ENCODE data around the gene NPW.
"Not testable (repeated sequence)": the region's sequence is repeated elsewhere in the genome, so short reads cannot be mapped to it uniquely, and the experiment has no call there.

NPW gene

DNA sequence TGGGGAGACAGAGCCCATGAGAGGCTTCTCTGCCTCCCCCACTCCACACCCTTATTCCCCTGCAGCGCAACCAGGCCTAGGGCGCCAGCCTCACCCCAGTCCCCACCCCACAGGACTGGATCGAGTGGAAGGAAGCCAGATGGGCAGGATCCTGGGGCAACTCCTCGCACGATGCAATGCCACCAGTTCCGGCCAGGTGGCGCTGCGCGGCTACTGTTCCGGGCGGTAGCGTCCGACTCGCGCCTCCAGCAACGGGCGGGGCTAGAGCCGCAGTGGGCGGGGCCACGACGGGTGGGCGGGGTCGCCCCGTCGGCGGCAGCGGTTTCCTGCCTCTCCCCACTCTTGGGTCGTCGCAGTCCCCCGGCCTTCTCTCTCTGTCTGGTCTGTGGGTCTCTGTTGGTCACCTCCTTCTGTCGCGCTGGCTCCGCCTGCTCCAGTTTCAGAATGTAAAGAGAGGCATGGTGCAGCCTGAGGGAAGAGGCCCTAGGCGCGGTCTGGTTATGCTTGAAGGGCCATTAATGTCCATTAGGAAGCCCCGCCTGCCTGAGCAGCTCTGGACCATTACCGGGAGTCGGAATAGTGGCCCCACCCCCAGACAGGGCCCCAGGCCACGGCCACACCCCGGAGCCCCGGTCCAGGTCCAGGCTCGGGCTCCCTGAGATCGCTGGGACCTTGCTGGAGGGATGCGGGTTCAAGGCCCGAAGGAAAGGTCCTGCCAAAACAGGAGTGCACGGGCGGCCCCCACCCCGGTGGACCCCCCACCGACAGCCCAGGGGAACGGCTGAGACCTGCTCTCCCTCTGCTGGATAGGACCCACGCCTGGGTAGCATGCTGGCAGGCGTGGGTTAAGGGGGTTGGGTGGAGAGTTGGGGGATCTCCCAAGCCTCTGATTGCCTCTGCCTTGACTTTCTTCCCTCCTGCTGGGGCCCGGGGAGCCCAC lies 3.8 kb downstream of the NPW start:
- DNase-seq = peak; percentile 96

DNA sequence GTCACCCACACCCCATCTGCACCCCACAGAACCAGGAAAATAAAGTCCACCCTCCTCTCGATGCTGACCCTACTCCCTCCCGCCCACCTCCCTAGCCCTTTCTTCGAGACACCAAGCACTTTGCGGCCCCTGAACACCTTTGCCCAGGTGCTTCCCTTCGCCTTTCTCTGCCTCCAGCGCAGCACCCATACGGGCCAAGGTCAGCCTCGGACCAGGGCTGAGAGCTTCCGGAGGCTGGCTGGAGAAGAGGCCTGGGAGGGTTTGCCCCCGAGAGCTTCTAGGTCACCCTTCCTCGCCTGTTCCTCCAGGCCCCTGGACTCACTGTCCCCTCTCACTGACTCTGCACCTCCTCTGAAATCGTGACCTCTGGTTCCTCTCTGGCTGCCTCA lies 4.4 kb downstream of the NPW start:
- DNase-seq = no peak

DNA sequence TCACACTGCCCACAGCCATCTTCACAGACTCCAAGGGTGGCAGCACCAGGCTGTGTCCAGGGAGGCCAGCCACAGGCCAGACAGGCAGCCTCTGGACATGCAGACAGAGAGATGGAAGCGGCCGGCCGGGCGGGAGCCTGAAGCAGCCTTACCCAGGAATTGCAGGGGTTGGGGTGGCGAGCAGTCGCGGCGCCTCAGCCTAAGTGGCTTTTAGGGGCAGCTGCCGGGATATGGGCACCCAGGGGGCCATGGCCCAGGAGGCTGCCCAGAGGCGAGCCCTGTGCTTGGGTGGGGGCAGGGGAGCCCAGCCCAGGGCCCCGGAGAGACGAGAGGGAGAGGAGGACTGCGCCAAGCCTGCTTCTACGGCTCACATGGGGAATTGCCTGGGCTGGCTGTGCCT lies 5.7 kb downstream of the NPW start:
- DNase-seq = no peak

DNA sequence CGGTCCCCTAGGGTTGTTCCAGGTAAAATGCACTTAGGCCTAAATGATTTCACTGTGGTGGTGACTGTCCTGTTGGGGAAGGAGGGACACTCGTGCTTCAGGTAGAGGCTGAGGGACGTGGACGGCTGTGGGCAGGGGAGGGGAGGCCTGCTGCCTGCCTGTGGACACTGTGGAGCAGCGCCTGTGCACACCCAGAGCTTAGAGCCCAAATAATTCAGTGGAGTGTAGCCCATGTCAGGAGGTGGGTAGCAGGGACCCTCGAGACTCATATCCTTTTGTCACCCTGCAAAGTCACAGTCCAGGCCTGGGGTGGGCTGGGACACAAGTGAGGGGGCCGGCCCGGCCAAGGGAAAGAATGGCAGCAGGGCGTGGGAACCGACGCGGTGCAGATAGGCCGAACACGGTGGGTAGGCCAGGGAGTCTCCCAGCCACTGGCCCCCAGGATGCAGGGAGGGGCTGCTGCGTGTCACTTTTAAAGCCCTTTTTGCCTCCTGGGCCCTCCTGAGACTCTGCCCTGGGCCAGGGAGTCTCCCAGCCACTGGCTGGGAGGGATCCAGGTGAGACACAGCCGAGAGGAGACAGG lies 6.4 kb downstream of the NPW start:
- DNase-seq = peak; percentile 25

DNA sequence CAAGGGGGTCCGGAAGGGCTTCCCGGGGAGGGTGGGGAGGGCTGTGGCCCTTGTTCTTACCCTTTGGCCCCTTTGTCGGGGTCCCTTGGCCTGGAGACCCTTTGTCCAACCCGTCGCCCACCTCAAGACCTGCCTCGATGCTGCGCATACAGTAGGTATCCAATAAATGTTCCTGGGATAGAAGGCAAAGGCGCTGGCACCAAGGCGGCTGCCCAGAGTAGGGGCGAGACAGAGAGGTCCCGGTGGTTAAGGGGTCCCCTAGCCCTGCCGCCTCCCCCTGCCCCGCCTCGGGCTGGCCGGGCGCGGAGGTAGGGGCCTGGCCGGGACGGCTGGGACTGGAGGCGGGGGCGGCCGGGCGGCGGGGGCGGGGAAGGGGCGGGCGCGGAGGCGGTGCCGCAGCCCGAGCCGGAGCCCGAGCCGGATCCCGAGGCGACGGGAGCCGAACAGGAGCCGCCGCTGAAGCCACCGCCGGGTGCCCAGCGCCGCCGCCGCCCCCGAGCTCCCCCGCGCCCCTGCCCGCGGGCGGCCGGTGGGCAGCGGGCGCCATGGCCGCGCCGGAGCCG lies 7.0 kb downstream of the NPW start, which contains the start of gene NHERF2:
NHERF2 (plus strand) TSS at position 442 of the 563 bp plus-strand sequence; CDS start at position 546, 104 bp downstream.
- peak; percentile 59 for DNase-seq

DNA sequence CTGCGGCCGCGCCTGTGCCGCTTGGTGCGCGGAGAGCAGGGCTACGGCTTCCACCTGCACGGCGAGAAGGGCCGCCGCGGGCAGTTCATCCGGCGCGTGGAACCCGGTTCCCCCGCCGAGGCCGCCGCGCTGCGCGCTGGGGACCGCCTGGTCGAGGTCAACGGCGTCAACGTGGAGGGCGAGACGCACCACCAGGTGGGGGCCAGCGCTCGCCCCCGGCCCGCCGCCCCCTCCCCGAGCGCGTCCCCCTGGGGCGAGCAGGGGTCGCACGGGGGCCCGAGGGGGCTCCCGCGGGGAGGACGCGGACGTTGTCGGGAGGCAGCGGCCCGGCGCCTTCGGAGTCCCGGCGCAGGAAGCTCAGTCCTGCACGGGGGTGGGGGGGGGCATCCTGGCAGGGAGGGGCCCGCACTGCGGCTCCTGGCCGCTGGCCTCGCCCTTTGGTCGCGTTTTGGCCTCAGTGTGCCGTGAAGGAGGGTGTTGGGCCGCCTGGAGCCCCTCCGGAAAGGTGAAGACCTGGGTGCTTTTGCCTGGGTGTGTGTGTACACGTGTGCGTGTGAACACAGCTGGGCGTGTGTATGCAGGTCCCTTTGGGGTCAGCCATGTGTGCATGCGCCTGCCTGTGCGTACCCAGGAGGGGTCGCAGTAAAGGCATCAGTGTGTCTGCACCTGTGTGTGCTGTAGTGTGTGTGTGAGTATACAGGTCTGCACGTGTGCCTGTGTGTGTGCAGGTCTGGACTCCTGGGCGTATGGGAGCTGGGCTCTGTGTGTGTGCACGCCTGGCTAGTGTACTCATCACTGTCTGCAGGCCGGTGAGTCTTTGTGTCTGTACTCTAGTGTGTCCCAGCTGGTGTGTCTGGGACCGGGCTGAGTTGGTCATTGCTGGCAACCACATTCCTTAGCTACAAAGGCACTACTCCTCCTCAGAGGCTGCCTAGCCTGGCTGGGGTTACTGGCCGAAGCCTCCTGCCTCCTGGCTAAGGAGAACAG lies 7.7 kb downstream of the NPW start:
- no peak for DNase-seq

DNA sequence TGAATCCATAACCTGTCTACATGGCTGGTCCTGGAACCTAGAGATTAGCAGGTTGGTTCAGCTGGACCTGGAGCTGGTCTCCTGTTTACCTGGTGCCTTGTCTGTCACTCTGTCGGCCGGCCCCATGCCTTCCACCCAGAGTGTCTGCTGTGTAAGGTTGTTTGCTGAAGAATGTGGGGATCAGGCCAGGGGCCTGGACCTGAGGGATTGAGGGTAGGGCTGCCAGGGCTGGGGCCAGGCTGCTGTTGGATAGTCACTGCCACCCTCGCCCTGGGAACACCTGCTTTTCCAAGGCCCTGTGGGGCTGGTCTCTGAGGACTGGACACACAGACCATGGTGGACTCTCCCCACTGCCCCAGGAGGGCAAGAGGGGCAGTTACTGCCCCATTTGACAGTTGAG lies 8.6 kb downstream of the NPW start:
- DNase-seq = no peak

DNA sequence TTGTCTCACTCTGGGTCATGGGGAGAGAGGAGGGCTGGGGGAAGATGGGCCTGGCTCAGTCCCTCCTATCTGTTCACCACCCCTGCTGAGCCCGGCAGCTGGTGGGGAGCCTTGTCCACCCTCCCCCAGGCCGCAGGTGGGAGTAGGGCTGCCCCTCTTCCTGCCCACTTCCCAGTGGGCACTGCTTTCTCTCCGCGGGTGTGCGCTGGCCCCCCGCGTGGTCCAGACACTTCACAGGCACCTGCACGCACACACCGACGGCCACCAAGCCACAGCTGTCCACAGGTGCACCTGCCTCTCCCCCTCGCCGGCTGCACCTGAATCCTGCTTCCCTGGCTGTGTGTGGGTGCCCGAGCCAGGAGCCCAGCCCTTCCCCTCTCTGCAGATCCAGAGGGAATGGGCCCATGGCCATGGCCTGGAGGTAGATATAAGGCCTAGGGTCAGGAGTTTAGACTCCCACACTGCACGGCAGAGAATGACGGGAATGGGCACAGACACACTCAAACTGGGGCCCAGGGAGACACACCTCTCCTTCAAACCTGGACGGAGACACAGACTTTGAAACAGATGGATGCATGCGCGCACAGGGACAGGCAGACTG lies 9.1 kb downstream of the NPW start:
- DNase-seq = no peak

DNA sequence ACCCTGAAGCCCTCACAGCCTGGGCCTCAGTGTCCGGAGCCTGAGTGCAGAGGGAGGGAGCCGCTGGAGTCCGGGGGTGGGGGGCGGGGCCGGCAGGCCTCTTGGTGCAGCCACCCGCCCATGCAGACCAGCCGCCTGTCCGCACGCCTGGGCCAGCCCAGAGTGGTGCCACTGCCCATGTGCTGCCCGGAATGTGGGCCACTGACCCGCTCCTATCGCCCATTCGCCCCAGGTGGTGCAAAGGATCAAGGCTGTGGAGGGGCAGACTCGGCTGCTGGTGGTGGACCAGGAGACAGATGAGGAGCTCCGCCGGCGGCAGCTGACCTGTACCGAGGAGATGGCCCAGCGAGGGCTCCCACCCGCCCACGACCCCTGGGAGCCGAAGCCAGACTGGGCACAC lies 9.8 kb downstream of the NPW start:
- DNase-seq = no peak

DNA sequence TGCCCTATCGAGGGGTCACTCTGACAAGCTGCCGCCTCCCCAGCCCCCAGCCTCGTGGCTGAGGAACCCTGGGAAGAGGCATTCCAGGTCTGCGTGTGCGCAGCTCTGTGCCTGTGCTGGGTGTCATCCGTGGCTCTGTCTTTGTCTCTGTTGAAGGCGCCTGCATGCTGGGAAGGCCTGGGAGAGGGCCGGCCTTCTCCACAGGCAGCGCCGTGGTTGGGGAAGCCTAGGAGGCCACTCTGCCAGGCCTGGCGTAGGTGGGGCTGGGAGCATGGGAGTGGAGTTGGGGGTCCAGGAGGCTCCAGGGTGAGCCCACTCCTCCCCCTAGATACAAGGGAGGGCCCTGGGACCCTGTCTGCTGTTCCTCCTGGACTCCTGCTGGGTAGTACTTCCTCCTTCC lies 10.5 kb downstream of the NPW start:
- DNase-seq = no peak

DNA sequence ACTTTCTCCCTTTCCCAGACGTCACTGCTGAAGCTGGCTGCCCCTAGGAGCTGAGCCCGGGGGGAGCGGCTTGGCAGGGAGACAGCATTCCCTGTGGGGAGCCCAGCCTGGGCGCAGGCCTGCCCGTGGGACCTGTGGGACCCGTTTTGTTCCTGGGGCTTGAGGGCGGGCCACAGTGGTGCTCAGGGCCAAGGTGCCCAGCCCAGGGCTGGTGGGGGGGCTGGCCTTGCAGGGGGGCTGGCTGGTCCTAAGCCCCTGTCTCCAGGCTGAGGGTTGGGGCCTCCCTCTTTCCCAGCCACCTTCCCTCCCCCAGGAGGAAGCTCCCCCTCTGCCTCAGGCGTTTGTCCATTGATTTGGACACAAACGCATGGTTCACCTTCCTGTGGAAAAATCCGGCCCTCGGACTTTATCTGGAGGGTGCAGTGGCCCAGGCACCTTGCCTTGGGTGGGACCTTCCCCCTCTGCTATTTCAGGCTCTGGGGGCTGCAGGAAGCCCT lies 11.5 kb downstream of the NPW start:
- DNase-seq = no peak

DNA sequence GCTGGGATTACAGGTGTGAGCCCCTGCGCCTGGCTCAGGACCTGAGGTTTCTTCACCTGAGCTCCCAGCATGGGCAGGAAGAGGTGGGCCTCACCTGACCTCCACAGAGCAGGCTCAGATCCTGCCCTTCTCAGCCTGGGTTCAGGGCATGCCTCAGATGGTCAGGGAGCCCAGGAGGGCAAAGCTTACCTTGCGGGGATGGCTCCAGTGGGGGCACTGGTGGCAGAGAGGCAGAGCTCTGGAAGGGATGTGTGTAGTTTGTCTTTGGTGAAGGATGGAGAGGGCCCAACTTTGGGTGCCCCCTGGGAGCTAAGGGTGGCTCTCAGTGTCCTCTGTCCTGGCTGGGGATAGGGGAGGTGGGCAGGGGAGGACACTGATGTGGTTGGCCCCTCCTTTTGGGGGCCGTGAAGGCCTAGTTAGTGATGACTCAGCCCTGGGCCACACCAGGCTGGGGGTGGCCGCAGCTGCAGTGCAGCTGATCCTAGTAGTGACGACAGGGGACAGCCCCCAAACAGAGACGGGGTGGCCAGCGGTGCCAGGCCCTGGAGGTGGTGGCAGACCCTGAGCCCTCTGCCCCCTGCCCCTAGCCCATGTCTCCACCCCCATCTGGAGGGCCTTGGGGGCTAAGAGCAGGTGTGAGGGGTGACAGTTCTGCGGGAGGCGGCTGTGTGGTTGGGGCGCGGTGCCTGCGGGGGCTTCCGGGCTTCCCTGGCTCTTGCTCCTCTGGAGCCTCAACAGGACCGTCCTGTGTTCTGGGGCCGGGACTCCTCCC lies 12.9 kb downstream of the NPW start:
- DNase-seq = no peak

DNA sequence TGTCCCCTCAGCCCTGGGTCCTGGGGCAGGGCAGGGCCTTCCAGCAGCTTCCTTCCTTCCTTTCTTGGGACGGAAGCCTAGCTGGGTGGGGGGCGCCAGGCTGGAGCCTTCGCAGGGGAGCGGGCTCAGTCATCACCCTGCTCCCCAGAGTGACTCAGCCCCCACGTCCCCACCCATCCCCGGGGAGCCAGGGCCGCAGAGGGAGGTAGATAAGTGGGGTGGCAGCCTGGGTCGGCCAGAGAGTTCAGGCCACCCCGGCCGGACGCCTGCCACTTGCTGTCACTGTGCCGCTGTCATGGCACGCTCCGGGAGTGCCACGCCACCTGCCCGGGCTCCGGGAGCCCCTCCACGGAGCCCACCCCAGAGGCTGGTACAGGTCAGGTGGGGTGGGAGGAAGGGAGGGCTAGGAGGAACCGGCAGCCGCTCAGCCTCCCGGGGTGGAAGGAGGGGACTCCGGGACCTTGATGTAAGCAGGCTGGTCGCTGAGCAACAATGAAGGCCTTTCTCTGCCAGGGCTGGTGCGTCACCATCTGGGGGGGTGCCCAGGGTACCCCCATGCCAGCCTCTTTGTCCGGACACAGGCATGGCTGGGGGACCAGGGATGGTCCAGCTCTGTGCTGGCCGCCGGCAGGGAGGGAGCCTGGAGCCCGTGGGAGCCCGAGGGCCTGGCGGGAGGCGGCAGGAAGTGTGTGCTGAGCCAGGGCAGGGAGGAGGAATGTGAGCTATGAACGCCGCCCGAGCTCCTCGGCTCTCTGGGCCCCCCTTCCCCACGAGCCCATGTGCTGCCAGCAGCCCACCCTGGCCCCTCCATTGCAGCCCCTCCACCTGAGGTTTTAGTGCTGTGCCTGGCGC lies 13.7 kb downstream of the NPW start:
- DNase-seq = peak; percentile 82

DNA sequence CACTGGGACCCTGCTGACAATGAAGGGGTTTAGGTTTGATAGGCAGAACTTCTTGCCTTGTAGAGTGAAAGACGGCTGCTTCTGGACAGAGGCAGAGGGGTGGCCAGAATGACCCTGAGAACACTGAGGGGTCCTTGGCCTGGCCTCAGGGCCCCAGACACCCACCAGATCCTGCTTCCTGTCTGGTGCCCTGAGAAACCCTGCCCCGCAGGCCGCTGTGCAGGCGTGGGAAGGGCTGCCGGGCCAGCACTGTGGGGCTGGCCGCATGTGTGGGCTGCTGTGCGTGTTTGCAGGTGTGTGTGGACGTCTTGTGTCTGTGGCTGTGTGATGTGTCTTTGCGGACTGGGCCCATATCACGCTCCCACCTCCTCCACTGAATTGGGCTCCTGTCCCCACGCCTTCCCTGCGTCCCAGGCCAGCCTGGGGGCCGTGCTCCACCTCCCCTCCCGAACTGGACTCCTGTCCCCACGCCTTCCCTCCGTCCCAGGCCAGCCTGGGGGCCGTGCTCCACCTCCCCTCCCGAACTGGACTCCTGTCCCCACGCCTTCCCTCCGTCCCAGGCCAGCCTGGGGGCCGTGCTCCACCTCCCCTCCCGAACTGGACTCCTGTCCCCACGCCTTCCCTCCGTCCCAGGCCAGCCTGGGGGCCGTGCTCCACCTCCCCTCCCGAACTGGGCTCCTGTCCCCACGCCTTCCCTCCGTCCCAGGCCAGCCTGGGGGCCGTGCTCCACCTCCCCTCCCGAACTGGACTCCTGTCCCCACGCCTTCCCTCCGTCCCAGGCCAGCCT lies 14.5 kb downstream of the NPW start:
- DNase-seq = not testable (repeated sequence)

DNA sequence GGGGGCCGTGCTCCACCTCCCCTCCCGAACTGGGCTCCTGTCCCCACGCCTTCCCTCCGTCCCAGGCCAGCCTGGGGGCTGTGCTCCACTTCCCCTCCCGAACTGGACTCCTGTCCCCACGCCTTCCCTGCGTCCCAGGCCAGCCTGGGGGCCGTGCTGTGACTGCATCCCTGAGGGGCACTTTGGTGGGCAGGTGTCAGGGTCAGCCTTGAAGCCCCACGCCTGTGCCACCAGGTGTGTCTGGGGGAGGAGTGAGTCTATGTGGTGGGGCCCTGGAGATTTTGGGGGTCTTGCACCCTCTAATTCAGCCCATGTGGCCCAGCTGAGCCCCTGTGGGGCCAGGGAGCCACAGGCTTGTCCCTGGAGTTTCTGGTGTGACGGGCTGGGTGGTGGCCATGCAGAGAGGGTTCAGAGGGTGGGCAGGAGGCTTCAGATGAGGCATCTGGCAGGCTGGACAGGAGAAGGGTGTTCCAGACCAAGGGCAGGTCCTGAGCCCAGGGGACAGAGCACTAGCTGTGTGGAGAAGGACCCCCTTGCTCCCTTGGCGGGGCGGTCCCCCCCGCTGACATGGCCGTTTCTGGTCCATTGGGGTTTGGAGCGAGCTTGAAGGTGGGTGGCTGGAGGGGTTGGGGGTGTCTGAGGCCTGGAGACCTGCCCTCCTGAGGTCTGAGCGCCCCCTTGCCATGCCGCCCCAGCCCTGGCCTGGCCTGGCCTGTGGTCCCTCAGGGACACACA lies 15.3 kb downstream of the NPW start:
- no peak for DNase-seq

DNA sequence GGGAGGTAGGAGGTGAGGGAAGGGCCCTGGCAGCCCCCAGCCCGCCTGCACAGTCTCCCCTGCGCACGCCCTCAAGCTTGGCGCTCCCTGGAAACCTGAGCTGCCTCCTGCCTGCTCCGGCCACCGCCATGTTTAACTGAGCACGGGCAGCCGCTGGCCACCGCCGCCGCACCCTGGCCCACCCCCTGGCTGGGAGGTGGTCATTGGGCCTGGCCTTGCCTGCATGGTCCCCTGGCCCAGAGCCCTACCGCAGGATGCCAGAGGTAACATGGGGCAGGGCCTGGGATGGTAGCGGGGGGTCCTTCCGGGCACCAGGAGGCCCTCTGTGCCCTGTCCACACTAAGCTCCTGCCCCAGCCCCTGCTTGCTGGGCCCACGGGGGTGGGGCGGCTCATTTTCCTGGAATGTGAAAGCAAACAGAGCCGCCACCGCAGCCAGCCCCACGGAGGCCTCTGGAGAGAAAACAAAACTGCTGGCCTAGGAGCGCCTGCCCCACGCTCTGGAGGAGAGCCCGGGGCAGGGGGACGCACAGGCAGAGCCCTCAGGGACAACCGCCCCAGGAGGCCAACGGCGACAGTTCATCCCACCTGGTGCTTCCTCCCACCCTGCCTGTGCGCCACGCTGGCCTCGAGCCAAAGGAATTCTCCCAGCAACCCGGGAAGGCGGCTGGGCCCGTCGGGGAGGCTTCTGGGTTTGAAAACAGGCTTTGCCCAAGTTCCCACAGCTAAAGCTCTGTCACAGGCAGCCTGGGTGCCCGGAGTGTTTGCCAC lies 16.0 kb downstream of the NPW start:
- peak; percentile 81 for DNase-seq

DNA sequence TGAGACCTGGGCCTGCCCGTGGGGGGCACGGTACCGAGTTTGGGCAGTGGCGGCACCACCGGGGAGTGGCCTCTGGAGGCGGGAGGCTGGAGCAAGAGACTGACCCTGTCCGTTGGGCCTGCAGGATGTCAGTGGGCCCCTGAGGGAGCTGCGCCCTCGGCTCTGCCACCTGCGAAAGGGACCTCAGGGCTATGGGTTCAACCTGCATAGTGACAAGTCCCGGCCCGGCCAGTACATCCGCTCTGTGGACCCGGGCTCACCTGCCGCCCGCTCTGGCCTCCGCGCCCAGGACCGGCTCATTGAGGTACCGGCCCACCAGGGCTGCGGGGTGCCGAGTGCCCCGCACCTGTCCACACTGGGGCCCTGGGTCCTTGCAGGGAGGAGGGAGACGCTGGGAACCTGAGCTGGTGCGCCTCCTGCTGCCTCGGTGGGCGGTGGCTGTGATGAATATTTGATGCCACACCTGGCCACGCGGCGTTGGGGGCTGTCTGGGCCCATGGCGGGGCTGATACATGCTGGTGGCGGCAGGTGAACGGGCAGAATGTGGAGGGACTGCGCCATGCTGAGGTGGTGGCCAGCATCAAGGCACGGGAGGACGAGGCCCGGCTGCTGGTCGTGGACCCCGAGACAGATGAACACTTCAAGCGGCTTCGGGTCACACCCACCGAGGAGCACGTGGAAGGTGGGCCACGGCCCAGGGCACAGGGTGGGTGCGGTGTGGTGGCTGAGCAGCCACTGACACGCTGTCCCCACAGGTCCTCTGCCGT lies 16.8 kb downstream of the NPW start:
- peak; percentile 22 for DNase-seq

Measured in femur (tissue), 1 donor.